ENCODE results near the gene SLC9A1. TPM values are rescaled to one million over a fixed set of nuclear protein-coding genes. Genes with fewer than 3 reads are reported as not detected.
A peak's percentile ranks its signal among the peaks of the same experiment; 100 is the strongest.

The SLC9A1 gene
- total RNA-seq, 2 experiments from 2014 or later = 14.2 to 19.0 TPM

DNA sequence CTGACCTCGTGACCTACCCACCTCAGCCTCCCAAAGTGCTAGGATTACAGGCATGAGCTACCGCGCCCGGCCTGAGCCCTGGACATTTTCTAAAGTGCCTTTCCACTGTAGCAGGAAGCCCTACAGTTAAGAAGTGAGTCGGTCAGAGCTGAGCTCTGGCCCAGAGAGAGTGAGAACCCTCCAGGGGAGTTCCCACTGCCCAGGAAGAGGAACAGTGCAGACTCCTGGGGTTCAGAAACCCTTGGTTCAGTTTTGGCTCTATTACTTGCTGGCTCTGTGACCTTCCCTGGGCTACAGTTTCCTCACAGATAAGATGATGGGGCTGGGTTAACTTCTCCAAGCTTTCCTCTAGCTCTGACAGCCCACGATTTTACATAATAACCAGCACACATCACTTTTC, 20.9 kb downstream of the SLC9A1 start:
- H3K36me3 ChIP-seq (ENCODE audit: insufficient read depth, low read length) = peaks cover under 1% of the 10 kb centered on the region
- ATAC-seq (ENCODE audit: poor library complexity) (no peak), DNase-seq (peak in 2 of 14 experiments; percentile 48 to 51)
- no peak overlapping the region for H3K4me3 ChIP-seq (ENCODE audit: low read length)
- H3K27ac ChIP-seq (ENCODE audit: low read depth in 1 of 2, low read length in 2 of 2) = no peak overlapping the region
- peaks cover 34% of the 10 kb centered on the region for H3K4me1 ChIP-seq (ENCODE audit: insufficient read depth, low read length)
- TF ChIP-seq, protein P1, sequence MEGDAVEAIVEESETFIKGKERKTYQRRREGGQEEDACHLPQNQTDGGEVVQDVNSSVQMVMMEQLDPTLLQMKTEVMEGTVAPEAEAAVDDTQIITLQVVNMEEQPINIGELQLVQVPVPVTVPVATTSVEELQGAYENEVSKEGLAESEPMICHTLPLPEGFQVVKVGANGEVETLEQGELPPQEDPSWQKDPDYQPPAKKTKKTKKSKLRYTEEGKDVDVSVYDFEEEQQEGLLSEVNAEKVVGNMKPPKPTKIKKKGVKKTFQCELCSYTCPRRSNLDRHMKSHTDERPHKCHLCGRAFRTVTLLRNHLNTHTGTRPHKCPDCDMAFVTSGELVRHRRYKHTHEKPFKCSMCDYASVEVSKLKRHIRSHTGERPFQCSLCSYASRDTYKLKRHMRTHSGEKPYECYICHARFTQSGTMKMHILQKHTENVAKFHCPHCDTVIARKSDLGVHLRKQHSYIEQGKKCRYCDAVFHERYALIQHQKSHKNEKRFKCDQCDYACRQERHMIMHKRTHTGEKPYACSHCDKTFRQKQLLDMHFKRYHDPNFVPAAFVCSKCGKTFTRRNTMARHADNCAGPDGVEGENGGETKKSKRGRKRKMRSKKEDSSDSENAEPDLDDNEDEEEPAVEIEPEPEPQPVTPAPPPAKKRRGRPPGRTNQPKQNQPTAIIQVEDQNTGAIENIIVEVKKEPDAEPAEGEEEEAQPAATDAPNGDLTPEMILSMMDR (IDR thresholded peaks at IDR 0.05) = no peak
- H3K9me3 Mint-ChIP-seq = no peaks in the 10 kb centered on the region
- H3K27me3 Mint-ChIP-seq = no peaks in the 10 kb centered on the region
- H3K4me3 Mint-ChIP-seq = no peak overlapping the region
- CTCF ChIA-PET = interaction anchor here (0.9 to 1.0 kb wide), 2 partner anchors 21 to 199 kb away, joined by 3 to 5 read pairs; partner anchors contain the start of gene SLC9A1
- peak overlapping the region; percentile 38 for H3K27ac Mint-ChIP-seq
- no peaks in the 10 kb centered on the region for H3K27me3 ChIP-seq (ENCODE audit: control insufficient read depth in 1 of 2, insufficient read depth in 2 of 2, low read length in 2 of 2)
- intact Hi-C loops (cut with DNase I, micrococcal nuclease) = no loop called here
- H3K36me3 Mint-ChIP-seq (ENCODE audit: low read depth) = peaks cover 5% of the 10 kb centered on the region
- H3K9me3 ChIP-seq (ENCODE audit: control insufficient read depth in 1 of 2, insufficient read depth in 1 of 2, low read length in 2 of 2) = no peaks in the 10 kb centered on the region
- peaks cover 38% of the 10 kb centered on the region for H3K4me1 Mint-ChIP-seq (ENCODE audit: low read depth)
- POLR2A ChIA-PET = interaction anchor here (0.6 kb wide), 1 partner anchor 20 kb away, joined by 3 read pairs; no protein-coding TSS in a partner anchor

DNA sequence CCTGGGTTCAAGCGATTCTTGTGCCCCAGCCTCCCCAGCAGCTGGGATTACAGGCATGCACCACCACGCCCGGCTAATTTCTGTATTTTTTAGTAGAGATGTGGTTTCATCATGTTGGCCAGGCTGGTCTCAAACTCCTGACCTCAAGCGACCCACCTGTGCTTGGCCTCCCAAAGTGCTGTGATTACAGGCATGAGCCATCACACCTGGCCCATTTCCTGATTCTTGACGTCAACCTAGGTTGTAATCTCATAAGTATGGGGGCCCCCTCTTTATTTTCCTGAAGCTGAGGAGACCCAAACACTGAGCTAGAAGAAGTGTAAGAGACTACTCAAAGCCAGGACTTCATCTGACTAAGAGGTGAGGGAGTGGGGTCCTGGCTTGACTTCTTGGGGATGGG, 21.8 kb downstream of the SLC9A1 start:
- ChIA-PET POLR2A (interaction anchor here (1.0 kb wide), 1 partner anchor 126 kb away, joined by 3 read pairs; no protein-coding TSS in a partner anchor), CTCF (no interaction called here)
- no peak overlapping the region for H3K4me3 Mint-ChIP-seq

DNA sequence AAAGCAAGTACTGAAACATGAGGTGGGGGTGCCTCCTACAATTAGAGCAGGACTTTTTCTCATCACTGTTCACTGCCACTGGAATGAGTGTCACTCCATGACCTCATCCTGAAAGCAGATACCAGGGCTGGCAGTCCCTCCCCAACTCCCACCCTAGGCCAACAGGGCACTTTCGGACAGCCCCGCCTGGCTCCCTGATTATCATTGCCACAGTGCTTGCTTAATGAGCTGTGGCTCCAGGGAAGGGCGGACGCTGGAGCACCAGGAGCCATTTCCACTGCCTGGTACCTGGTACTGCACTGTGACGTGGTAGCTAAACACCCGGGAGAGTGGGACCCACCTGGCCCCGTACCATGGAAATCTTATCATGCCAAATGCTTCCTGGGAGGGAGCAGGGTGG, 22.3 kb downstream of the SLC9A1 start:
- ChIA-PET CTCF (no interaction called here), POLR2A (interaction anchor here (1.0 kb wide), 1 partner anchor 126 kb away, joined by 3 read pairs; no protein-coding TSS in a partner anchor)
- H3K4me3 ChIP-seq (ENCODE audit: low read length) = no peak overlapping the region
- no peak for ATAC-seq (ENCODE audit: poor library complexity)
- peaks cover 8% of the 10 kb centered on the region for H3K36me3 ChIP-seq (ENCODE audit: insufficient read depth, low read length)
- no peak overlapping the region for H3K27ac ChIP-seq (ENCODE audit: low read depth in 1 of 2, low read length in 2 of 2)
- peaks cover 9% of the 10 kb centered on the region for H3K36me3 Mint-ChIP-seq (ENCODE audit: low read depth)
- H3K9me3 ChIP-seq (ENCODE audit: control insufficient read depth in 1 of 2, insufficient read depth in 1 of 2, low read length in 2 of 2) = no peaks in the 10 kb centered on the region
- H3K4me1 Mint-ChIP-seq (ENCODE audit: low read depth) = peaks cover 24% of the 10 kb centered on the region
- H3K27me3 Mint-ChIP-seq = no peaks in the 10 kb centered on the region
- H3K4me1 ChIP-seq (ENCODE audit: insufficient read depth, low read length) = peaks cover 20% of the 10 kb centered on the region
- TF ChIP-seq, protein P1 (IDR thresholded peaks at IDR 0.05) = no peak
- no peak overlapping the region for H3K27ac Mint-ChIP-seq
- no peak overlapping the region for H3K4me3 Mint-ChIP-seq
- intact Hi-C loops (cut with DNase I, micrococcal nuclease) = no loop called here
- H3K9me3 Mint-ChIP-seq = no peaks in the 10 kb centered on the region
- DNase-seq = no peak
- H3K27me3 ChIP-seq (ENCODE audit: control insufficient read depth in 1 of 2, insufficient read depth in 2 of 2, low read length in 2 of 2) = no peaks in the 10 kb centered on the region

More for the DNA sequence above, 21.8 kb downstream of the SLC9A1 start:
- Histone ChIP-seq H3K4me1 (ENCODE audit: insufficient read depth, low read length) (peaks cover 25% of the 10 kb centered on the region), H3K27me3 (ENCODE audit: control insufficient read depth in 1 of 2, insufficient read depth in 2 of 2, low read length in 2 of 2) (no peaks in the 10 kb centered on the region), H3K36me3 (ENCODE audit: insufficient read depth, low read length) (peaks cover 5% of the 10 kb centered on the region), H3K4me3 (ENCODE audit: low read length) (no peak overlapping the region), H3K9me3 (ENCODE audit: control insufficient read depth in 1 of 2, insufficient read depth in 1 of 2, low read length in 2 of 2) (no peaks in the 10 kb centered on the region), H3K27ac (ENCODE audit: low read depth in 1 of 2, low read length in 2 of 2) (no peak overlapping the region)
- H3K27me3 Mint-ChIP-seq = no peaks in the 10 kb centered on the region
- peaks cover 6% of the 10 kb centered on the region for H3K36me3 Mint-ChIP-seq (ENCODE audit: low read depth)
- no peak for ATAC-seq (ENCODE audit: poor library complexity)
- TF ChIP-seq, protein P1 (IDR thresholded peaks at IDR 0.05) = no peak
- intact Hi-C loops (cut with DNase I, micrococcal nuclease) = no loop called here
- DNase-seq = no peak
- H3K4me1 Mint-ChIP-seq (ENCODE audit: low read depth) = peaks cover 30% of the 10 kb centered on the region
- H3K9me3 Mint-ChIP-seq = no peaks in the 10 kb centered on the region
- H3K27ac Mint-ChIP-seq = peak overlapping the region; percentile 17
